Aorta (tissue), 5 donors: Measurements from ENCODE around the gene HUNK. TPM values are rescaled to one million over a fixed set of nuclear protein-coding genes. Genes with fewer than 3 reads are reported as not detected.
A peak's percentile ranks its signal among the peaks of the same experiment; 100 is the strongest.
"Not testable (repeated sequence)": the region's sequence is repeated elsewhere in the genome, so short reads cannot be mapped to it uniquely, and the experiment has no call there.

Source experiments
- ATAC-seq: fragments of 200-7000 bp; cut with Tn5 transposase; one replicate; pipeline ENCODE4 v1.9.1; 2022; ENCODE audit warnings: moderate library complexity; ENCODE audit not compliant: low FRiP score
- DNase-seq, 2 donors: peaks; one replicate each; pipeline ENCODE4 v3.0.0-alpha.2; 2020
- H3K27ac ChIP-seq, 2 donors: one replicate each; pipeline ENCODE4 v1.5.1; 2013; ENCODE audit warnings: low read length in 2 of 2, mild to moderate bottlenecking in 2 of 2, moderate library complexity in 2 of 2, control low read depth in 1 of 2, inconsistent platforms in 1 of 2, low read depth in 1 of 2
- H3K27me3 ChIP-seq, 2 donors: one replicate each; pipeline ENCODE4 v1.6.1; 2013; ENCODE audit warnings: control low read depth in 1 of 2, low read length in 1 of 2, mild to moderate bottlenecking in 1 of 2, moderate library complexity in 1 of 2; ENCODE audit not compliant: insufficient read depth in 2 of 2, control insufficient read depth in 1 of 2
- H3K36me3 ChIP-seq, 2 donors: one replicate each; pipeline ENCODE4 v1.6.1; 2013; ENCODE audit warnings: control low read depth in 1 of 2, low read length in 1 of 2, mild to moderate bottlenecking in 1 of 2; ENCODE audit not compliant: insufficient read depth in 2 of 2, control insufficient read depth in 1 of 2
- H3K4me1 ChIP-seq, 2 donors: one replicate each; pipeline ENCODE4 v1.6.1; 2013; ENCODE audit warnings: low read length in 2 of 2, control low read depth in 1 of 2, mild to moderate bottlenecking in 1 of 2, moderate library complexity in 1 of 2; ENCODE audit not compliant: insufficient read depth in 2 of 2, control insufficient read depth in 1 of 2
- H3K4me3 ChIP-seq, 2 donors: one replicate each; pipeline ENCODE4 v1.5.1; 2013; ENCODE audit warnings: low read length in 2 of 2, control low read depth in 1 of 2, mild to moderate bottlenecking in 1 of 2
- H3K9me3 ChIP-seq: one replicate; pipeline ENCODE4 v1.6.1; 2013; ENCODE audit warnings: mild to moderate bottlenecking, low read length; ENCODE audit not compliant: control insufficient read depth
- WGBS, 2 donors: extraction: QIAGEN DNeasy Blood & Tissue Kit; methylation state at CpG; one replicate each; pipeline ENCODE4 v1.1.7; 2013; 5-methylcytosine and 5-hydroxymethylcytosine counted together
- intact Hi-C, 2 donors: fragments of 100-400 bp; cut with DNase I; formaldehyde crosslinking; loops; one replicate each; pipeline versions ENCODE4 v1.14.2 to v1.15.0; 2022
- polyA plus RNA-seq, 2 donors: library from polyadenylated mRNA; stranded (reverse); fragments of 200-250 nt; gene quantifications; one replicate each; pipeline ENCODE4 v1.2.3, GENCODE V29; 2013
- total RNA-seq, 2 donors: library from RNA; stranded (reverse); fragmentation: NEBNext Ultra II Directional; extraction: Animal tissue kit (Norgen Biotek cat#: 25700); gene quantifications; one replicate each; pipeline ENCODE4 v1.2.1, GENCODE V29; 2021
- donor health status: healthy with polysubstance abuse.
- donor health status: Bipolar disorder and iron deficiency.
- donor health status: DM: no; HTN: no; CAD: no.
- donor health status: DM: no; HTN: no; CAD: no.
- donor health status: DM: yes; HTN: yes; CAD: no.

The HUNK gene
- total and polyA plus RNA-seq, 4 donors = 0.13 to 5.2 (median 0.45) TPM; not detected in 1

GRCh38 chr21:32018381-32018780 is 145.6 kb downstream of the HUNK start:
- ATAC-seq = no peak
- no peak overlapping the region for H3K27ac ChIP-seq
- no peak overlapping the region for H3K4me3 ChIP-seq
- no peaks in the 10 kb centered on the region for H3K27me3 ChIP-seq
- H3K9me3 ChIP-seq = no peaks in the 10 kb centered on the region
- intact Hi-C loops = no loop called here
- DNase-seq = no peak
- no peaks in the 10 kb centered on the region for H3K4me1 ChIP-seq
- WGBS, 2 donors = 94 to 98% methylated on average over 3 of the region's 3 CpGs
- no peaks in the 10 kb centered on the region for H3K36me3 ChIP-seq

- Histone ChIP-seq H3K36me3 (no peaks in the 10 kb centered on the region), H3K9me3 (no peaks in the 10 kb centered on the region), H3K27ac (no peak overlapping the region), H3K4me1 (no peaks in the 10 kb centered on the region), H3K4me3 (no peak overlapping the region), H3K27me3 (no peaks in the 10 kb centered on the region)
- 77 to 84% methylated on average over 5 of the region's 5 CpGs for WGBS, 2 donors
- DNase-seq = no peak
- no peak for ATAC-seq
- intact Hi-C loops = loop anchor here in 1 of 2 donors (10.0 kb wide), 1 partner anchor 234 kb away; no protein-coding TSS in a partner anchor
Observed at GRCh38 chr21:32020564-32020963, 147.7 kb downstream of the HUNK start.

DNA sequence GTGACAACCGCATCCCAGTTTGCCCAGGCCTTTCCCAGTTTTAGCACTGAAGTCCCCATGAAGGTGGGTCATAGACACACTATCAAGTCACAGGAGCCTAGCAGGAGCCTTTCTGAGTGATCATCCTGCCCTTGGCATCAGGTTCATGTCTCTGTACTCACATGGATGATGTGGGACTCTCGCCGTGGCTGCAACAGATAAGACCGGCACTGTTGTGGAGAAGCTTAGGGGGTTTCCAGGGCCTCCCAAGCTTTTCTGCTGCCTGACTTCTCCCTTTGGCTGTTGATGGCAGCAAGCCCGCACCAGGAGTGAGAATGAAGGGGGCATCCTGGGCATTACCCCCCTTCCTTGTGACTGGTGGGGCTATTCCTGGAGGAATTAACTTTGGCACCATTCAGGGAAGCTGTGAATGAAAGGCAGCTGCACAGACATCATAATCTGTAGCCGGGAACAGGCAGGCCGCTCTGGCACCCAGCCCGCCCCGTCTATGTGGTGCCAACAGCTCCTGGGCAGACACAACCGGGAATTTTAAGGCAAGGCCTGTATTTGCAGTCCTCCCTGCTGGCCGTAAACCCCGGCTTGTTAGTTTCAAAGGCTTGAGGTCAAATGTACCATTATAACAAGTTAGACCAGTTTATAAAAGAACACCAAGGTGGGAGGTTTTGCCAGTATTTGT is 148.6 kb downstream of the HUNK start:
- WGBS, 2 donors = 11 to 12% methylated on average over 12 of the region's 12 CpGs
- H3K4me1 ChIP-seq = no peaks in the 10 kb centered on the region
- no peak overlapping the region for H3K4me3 ChIP-seq
- DNase-seq = peak; percentile 78 to 86
- H3K36me3 ChIP-seq = no peaks in the 10 kb centered on the region
- no peaks in the 10 kb centered on the region for H3K9me3 ChIP-seq
- no peak overlapping the region for H3K27ac ChIP-seq
- intact Hi-C loops = loop anchor here in 1 of 2 donors (10.0 kb wide), 1 partner anchor 233 kb away; no protein-coding TSS in a partner anchor
- peak; percentile 44 for ATAC-seq
- no peaks in the 10 kb centered on the region for H3K27me3 ChIP-seq

- intact Hi-C loops = loop anchor here in 1 of 2 donors (10.0 kb wide), 1 partner anchor 233 kb away; no protein-coding TSS in a partner anchor
- 76 to 77% methylated on average over 6 of the region's 6 CpGs for WGBS, 2 donors
- Histone ChIP-seq H3K36me3 (no peaks in the 10 kb centered on the region), H3K4me3 (no peak overlapping the region), H3K4me1 (no peaks in the 10 kb centered on the region), H3K27me3 (no peaks in the 10 kb centered on the region), H3K9me3 (no peaks in the 10 kb centered on the region), H3K27ac (no peak overlapping the region)
- ATAC-seq (no peak), DNase-seq (no peak)
Observed at GRCh38 chr21:32022146-32022545, 149.3 kb downstream of the HUNK start.

- Histone ChIP-seq H3K9me3 (no peaks in the 10 kb centered on the region), H3K27me3 (no peaks in the 10 kb centered on the region), H3K4me3 (no peak overlapping the region), H3K4me1 (no peaks in the 10 kb centered on the region), H3K36me3 (no peaks in the 10 kb centered on the region), H3K27ac (no peak overlapping the region)
- ATAC-seq (peak; percentile 69), DNase-seq (no peak)
- WGBS, 2 donors = 72 to 75% methylated on average over 7 of the region's 7 CpGs
- intact Hi-C loops = no loop called here
Observed at GRCh38 chr21:32030146-32030652, 157.4 kb downstream of the HUNK start.

DNA sequence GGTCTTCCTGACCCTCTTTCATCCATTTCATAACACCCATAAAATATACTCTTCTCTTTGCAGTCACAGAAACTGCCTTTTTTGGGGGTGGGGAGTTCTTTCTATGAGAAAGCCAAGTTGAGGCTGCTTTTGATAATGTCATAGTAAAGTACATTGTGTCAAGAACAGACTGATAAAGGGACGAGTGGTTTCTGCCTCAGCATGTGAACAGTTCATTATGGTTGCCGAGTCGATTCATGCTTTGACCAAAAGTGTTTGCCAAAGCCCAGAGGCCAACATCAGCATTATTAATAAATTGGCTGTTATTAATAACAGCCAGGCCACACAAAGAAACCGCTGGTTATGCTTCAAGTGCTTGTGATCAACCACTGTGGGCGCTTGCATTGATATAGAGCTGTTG is 162.0 kb downstream of the HUNK start:
- no peaks in the 10 kb centered on the region for H3K36me3 ChIP-seq
- intact Hi-C loops = no loop called here
- no peaks in the 10 kb centered on the region for H3K9me3 ChIP-seq
- H3K4me1 ChIP-seq = no peaks in the 10 kb centered on the region
- no peaks in the 10 kb centered on the region for H3K27me3 ChIP-seq
- ATAC-seq = no peak
- H3K4me3 ChIP-seq = no peak overlapping the region
- 85 to 86% methylated on average over 5 of the region's 5 CpGs for WGBS, 2 donors
- H3K27ac ChIP-seq = no peak overlapping the region
- no peak for DNase-seq

- no peak for DNase-seq
- no peaks in the 10 kb centered on the region for H3K36me3 ChIP-seq
- no peaks in the 10 kb centered on the region for H3K27me3 ChIP-seq
- no peaks in the 10 kb centered on the region for H3K4me1 ChIP-seq
- WGBS, 2 donors = 64 to 74% methylated on average over 2 of the region's 2 CpGs
- no peak overlapping the region for H3K27ac ChIP-seq
- H3K4me3 ChIP-seq = no peak overlapping the region
- ATAC-seq = no peak
- no peaks in the 10 kb centered on the region for H3K9me3 ChIP-seq
- intact Hi-C loops = no loop called here
Observed at GRCh38 chr21:32035617-32036016, 162.8 kb downstream of the HUNK start.

DNA sequence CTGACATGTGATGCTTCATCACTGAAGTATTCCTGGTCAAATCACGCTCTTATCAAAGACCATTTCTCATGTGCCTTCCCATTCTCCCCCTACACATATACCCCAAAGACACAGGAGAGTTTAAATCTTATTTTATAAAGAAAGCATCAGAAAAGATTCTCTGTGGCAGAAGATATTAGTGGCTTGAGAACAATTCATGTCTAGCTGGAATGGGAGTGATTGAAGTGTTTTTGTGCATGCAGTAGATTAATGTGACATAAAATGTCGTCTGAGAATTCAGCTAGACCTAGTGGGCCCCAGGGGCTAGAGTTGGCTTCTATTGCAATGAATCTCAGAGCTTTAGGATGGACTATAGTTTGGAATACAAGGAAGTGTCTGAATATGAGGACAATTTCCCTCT is 163.9 kb downstream of the HUNK start:
- H3K27ac ChIP-seq = no peak overlapping the region
- WGBS, 2 donors = 71 to 80% methylated on average over 2 of the region's 2 CpGs
- intact Hi-C loops = no loop called here
- DNase-seq (no peak), ATAC-seq (no peak)
- no peaks in the 10 kb centered on the region for H3K9me3 ChIP-seq
- no peaks in the 10 kb centered on the region for H3K4me1 ChIP-seq
- H3K27me3 ChIP-seq = no peaks in the 10 kb centered on the region
- H3K36me3 ChIP-seq = no peaks in the 10 kb centered on the region
- no peak overlapping the region for H3K4me3 ChIP-seq

DNA sequence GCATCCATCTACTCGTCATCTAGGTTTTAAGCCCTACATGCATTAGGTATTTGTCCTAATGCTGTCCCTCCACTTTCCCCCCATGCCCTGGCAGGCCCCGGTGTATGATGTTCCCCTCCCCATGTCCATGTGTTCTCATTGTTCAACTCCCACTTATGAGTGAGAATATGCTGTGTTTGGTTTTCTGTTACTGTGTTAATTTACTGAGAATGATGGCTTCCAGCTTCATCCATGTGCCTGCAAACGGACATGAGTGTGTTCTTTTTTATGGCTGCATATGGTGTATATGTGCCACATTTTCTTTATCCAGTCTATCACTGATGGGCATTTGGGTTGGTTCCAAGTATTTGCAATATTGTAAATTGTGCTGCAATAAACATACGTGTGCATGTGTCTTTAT is 165.9 kb downstream of the HUNK start:
- intact Hi-C loops, H3K9me3 ChIP-seq, H3K27me3 ChIP-seq, H3K4me1 ChIP-seq, H3K36me3 ChIP-seq, H3K27ac ChIP-seq, H3K4me3 ChIP-seq, DNase-seq, ATAC-seq: not testable (repeated sequence)
- WGBS, 2 donors = 87 to 93% methylated on average over 4 of the region's 4 CpGs
